BLaER1 treated with 17β-estradiol and CSF1 and Interleukin-3, amounts not matched to agents 10 nM and 100 nM (cell line): ENCODE measurements around the gene KCNMB2.

Experiments used
- H3K27ac ChIP-seq, 11 experiments: shearing (Covaris generic); formaldehyde crosslinking; 2 replicates each; pipeline ENCODE4 v1.8.1; 2022
- H3K27me3 ChIP-seq, 11 experiments: shearing (Covaris generic); formaldehyde crosslinking; 2 replicates each; pipeline ENCODE4 v1.8.1; 2022
- H3K36me3 ChIP-seq, 11 experiments: shearing (Covaris generic); formaldehyde crosslinking; 2 replicates each; pipeline ENCODE4 v1.8.1; 2022
- H3K4me1 ChIP-seq, 10 experiments: shearing (Covaris generic); formaldehyde crosslinking; 2 replicates each; pipeline ENCODE4 v1.8.1; 2022
- H3K4me2 ChIP-seq, 11 experiments: shearing (Covaris generic); formaldehyde crosslinking; 2 replicates each; pipeline ENCODE4 v1.8.1; 2022
- H3K4me3 ChIP-seq, 10 experiments: shearing (Covaris generic); formaldehyde crosslinking; 2 replicates each; pipeline ENCODE4 v1.8.1; 2022
- H3K9ac ChIP-seq, 11 experiments: shearing (Covaris generic); formaldehyde crosslinking; 2 replicates each; pipeline ENCODE4 v1.8.1; 2022
- H3K9me3 ChIP-seq, 11 experiments: shearing (Covaris generic); formaldehyde crosslinking; replicated peaks in 1 of 11; 2 replicates each; pipeline ENCODE4 v1.8.1; 2022
- H4K20me1 ChIP-seq, 11 experiments: shearing (Covaris generic); formaldehyde crosslinking; 2 replicates each; pipeline ENCODE4 v1.8.1; 2022
- Cebpa-rat ChIP-seq, 11 experiments: shearing (Covaris generic); IDR thresholded peaks; 2 replicates each; pipeline ENCODE4 v1.8.1; 2022

The KCNMB2 gene

GRCh38 chr3:178624276-178624675, 88.0 kb downstream of the KCNMB2 start:
- TF ChIP-seq Cebpa-rat (IDR thresholded peaks at IDR 0.05), result no peak
- no peak overlapping the region for H3K4me2 ChIP-seq
- no peaks in the 10 kb centered on the region for H4K20me1 ChIP-seq
- no peaks in the 10 kb centered on the region for H3K27me3 ChIP-seq
- H3K4me3 ChIP-seq, result no peak overlapping the region
- no peaks in the 10 kb centered on the region for H3K36me3 ChIP-seq
- no peak overlapping the region for H3K9ac ChIP-seq
- peaks cover 0 to 4% (median 0%) of the 10 kb centered on the region in 11 experiments; a peak in 1 of 22 replicates for H3K9me3 ChIP-seq
- no peak overlapping the region for H3K27ac ChIP-seq
- no peaks in the 10 kb centered on the region for H3K4me1 ChIP-seq

- no peak for TF ChIP-seq Cebpa-rat (IDR thresholded peaks at IDR 0.05)
Observed at GRCh38 chr3:178625053-178625600, 88.9 kb downstream of the KCNMB2 start.

DNA sequence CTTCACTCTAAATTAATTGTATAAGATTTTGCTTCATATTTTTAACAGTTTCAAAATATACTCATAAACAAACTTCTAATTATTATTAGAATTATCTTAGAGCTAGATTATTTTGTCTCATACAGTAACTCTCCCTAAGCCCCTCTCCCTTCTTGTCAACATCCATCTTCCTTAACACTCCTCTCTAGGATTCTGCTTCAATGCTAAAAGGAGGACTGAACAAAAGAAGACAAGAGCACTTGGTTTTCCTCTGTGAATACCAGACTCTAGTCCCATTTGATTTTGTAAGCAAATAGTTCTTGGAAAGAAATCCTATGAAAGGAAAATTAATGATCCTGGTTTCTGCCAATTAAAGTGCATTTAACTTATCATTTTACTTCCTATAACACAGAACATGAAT, 91.8 kb downstream of the KCNMB2 start:
- no peaks in the 10 kb centered on the region for H4K20me1 ChIP-seq
- no peak for TF ChIP-seq Cebpa-rat (IDR thresholded peaks at IDR 0.05)
- H3K27me3 ChIP-seq, result no peaks in the 10 kb centered on the region
- peaks cover 2 to 23% (median 4%) of the 10 kb centered on the region in 11 experiments; a peak in 19 of 22 replicates for H3K9me3 ChIP-seq
- H3K4me2 ChIP-seq, result no peak overlapping the region
- no peaks in the 10 kb centered on the region for H3K36me3 ChIP-seq
- H3K9ac ChIP-seq, result no peak overlapping the region
- no peaks in the 10 kb centered on the region for H3K4me1 ChIP-seq
- H3K4me3 ChIP-seq, result no peak overlapping the region
- no peak overlapping the region for H3K27ac ChIP-seq

More at GRCh38 chr3:178625053-178625600, 88.9 kb downstream of the KCNMB2 start:
- H3K4me1 ChIP-seq, result no peaks in the 10 kb centered on the region
- no peaks in the 10 kb centered on the region for H4K20me1 ChIP-seq
- H3K27ac ChIP-seq, result no peak overlapping the region
- H3K36me3 ChIP-seq, result no peaks in the 10 kb centered on the region
- peaks cover 0 to 4% (median 0%) of the 10 kb centered on the region in 11 experiments; a peak in 1 of 22 replicates for H3K9me3 ChIP-seq
- H3K4me3 ChIP-seq, result no peak overlapping the region
- no peaks in the 10 kb centered on the region for H3K27me3 ChIP-seq
- H3K4me2 ChIP-seq, result no peak overlapping the region
- H3K9ac ChIP-seq, result no peak overlapping the region

GRCh38 chr3:178629430-178630178, 93.4 kb downstream of the KCNMB2 start:
- Histone ChIP-seq H3K4me2 (no peak overlapping the region), H3K9me3 (peaks cover 9 to 39% (median 15%) of the 10 kb centered on the region in 11 experiments; a peak in 21 of 22 replicates), H3K9ac (no peak overlapping the region), H3K4me3 (no peak overlapping the region), H3K4me1 (no peaks in the 10 kb centered on the region), H3K27ac (no peak overlapping the region), H4K20me1 (no peaks in the 10 kb centered on the region), H3K36me3 (no peaks in the 10 kb centered on the region), H3K27me3 (no peaks in the 10 kb centered on the region)
- no peak for TF ChIP-seq Cebpa-rat (IDR thresholded peaks at IDR 0.05)

DNA sequence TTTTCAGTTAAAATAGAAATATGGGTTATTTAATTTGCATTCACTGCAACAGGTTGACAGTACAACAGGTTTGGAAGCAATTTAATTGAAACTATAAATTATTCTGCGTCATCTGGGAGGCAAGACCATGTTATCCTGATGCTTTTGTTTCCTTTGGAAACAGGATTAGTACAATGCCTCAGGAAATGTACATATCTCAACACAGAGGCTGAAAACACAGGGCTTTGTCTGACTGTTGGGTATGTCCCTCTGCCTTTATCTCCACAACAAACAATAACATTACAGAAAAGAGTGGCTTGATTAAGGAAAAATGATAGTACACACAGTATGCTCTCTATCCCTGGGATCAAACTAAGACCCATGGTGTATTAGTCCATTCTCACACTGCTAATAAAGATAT, 95.7 kb downstream of the KCNMB2 start:
- Histone ChIP-seq H3K27me3 (no peaks in the 10 kb centered on the region), H3K4me1 (no peaks in the 10 kb centered on the region), H3K4me2 (no peak overlapping the region), H3K9me3 (peaks cover 9 to 38% (median 15%) of the 10 kb centered on the region in 11 experiments; a peak in 21 of 22 replicates), H3K4me3 (no peak overlapping the region), H3K9ac (no peak overlapping the region), H4K20me1 (no peaks in the 10 kb centered on the region), H3K27ac (no peak overlapping the region), H3K36me3 (no peaks in the 10 kb centered on the region)
- no peak for TF ChIP-seq Cebpa-rat (IDR thresholded peaks at IDR 0.05)

- Histone ChIP-seq H3K4me1 (no peaks in the 10 kb centered on the region), H4K20me1 (no peaks in the 10 kb centered on the region), H3K4me3 (no peak overlapping the region), H3K36me3 (no peaks in the 10 kb centered on the region), H3K9me3 (peaks cover 9 to 41% (median 15%) of the 10 kb centered on the region in 11 experiments; a peak in 21 of 22 replicates), H3K9ac (no peak overlapping the region), H3K27ac (no peak overlapping the region), H3K27me3 (no peaks in the 10 kb centered on the region), H3K4me2 (no peak overlapping the region)
- no peak for TF ChIP-seq Cebpa-rat (IDR thresholded peaks at IDR 0.05)
Observed at GRCh38 chr3:178634975-178635374, 98.7 kb downstream of the KCNMB2 start.

DNA sequence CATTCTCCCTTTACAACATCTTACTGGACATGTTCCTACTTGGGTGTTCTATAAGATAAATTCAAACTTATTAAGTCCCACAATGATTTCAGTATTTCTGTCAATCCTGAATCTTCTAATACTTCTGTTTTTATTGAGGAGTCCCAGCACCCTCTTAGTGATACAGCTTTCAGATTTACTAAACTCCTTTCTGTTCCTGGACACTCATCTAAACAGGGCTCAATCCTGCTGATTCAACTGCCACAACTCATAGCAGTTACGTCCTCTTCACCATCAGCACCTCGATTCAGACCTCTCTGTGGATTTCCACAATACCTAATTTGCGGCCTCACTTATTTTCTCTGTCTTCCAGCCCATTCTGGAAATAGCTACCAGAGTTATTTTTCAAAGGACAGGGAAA, 101.6 kb downstream of the KCNMB2 start:
- Histone ChIP-seq H3K9me3 (peaks cover 8 to 29% (median 14%) of the 10 kb centered on the region in 11 experiments; a peak in 21 of 22 replicates), H3K27ac (no peak overlapping the region), H3K4me1 (no peaks in the 10 kb centered on the region), H3K4me3 (no peak overlapping the region), H3K4me2 (no peak overlapping the region), H3K9ac (no peak overlapping the region), H4K20me1 (no peaks in the 10 kb centered on the region), H3K36me3 (no peaks in the 10 kb centered on the region), H3K27me3 (no peaks in the 10 kb centered on the region)
- TF ChIP-seq Cebpa-rat (IDR thresholded peaks at IDR 0.05), result no peak

DNA sequence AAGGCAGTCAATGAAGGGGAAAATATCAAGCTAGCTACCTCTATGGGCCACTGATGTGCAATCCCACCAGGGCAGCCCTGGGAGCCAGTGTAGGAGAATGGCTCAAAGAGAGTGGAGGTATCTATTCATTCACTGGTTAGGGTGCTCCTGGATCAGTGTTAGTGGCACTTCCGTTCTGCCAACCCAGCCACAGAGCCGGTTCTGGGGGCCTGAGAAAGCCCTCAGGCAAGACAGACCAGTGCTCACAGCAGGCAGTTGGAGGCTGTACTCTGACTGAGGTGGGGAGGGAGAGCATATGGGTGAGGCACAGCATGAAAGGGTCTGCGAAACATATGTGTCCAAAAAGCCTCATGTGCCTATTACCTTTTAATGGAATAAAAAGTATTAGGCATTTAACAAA, 109.3 kb downstream of the KCNMB2 start:
- Histone ChIP-seq H3K27me3 (no peaks in the 10 kb centered on the region), H3K4me1 (no peaks in the 10 kb centered on the region), H3K36me3 (no peaks in the 10 kb centered on the region), H3K27ac (no peak overlapping the region), H3K4me3 (no peak overlapping the region), H3K9ac (no peak overlapping the region), H4K20me1 (no peaks in the 10 kb centered on the region), H3K9me3 (no peaks in the 10 kb centered on the region; a peak in 1 of 22 replicates), H3K4me2 (no peak overlapping the region)
- no peak for TF ChIP-seq Cebpa-rat (IDR thresholded peaks at IDR 0.05)

DNA sequence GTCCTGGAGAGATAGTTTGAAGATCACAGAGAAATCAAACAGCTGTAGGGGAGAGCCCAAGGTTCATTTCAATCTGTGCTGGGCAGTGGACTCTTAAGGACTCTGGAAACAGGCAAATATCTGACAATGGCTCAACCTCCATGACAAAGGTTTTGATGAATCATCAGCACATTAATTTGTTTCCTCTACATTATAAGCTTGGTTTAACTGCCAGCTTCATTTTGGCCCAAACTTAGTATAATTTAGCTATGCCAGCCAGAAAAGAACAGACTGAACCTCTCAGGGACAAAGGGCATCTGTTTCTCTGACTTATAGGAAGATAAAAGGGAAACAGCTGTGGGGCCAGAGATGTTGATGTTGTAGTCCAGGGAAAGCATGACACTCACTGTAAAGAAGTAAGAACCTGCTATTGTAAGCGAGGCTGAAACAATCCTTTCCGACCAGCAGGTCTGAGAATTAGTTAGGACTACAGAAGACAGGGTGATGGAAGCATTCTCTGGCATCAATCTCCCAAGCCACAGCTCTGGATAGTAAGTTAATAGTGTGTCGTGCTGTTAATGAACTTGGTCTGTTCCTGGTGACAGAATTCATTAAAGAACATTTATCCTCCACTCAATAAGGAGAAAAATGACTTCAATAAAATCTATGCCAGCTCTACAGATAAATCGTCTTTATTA, 110.1 kb downstream of the KCNMB2 start:
- H3K4me2 ChIP-seq, result no peak overlapping the region
- no peak overlapping the region for H3K9ac ChIP-seq
- H3K4me1 ChIP-seq, result no peaks in the 10 kb centered on the region
- no peak for TF ChIP-seq Cebpa-rat (IDR thresholded peaks at IDR 0.05)
- H3K36me3 ChIP-seq, result no peaks in the 10 kb centered on the region
- no peaks in the 10 kb centered on the region for H3K27me3 ChIP-seq
- no peak overlapping the region for H3K27ac ChIP-seq
- no peak overlapping the region for H3K4me3 ChIP-seq
- H3K9me3 ChIP-seq, result peaks cover 0 to 6% (median 0%) of the 10 kb centered on the region in 11 experiments; a peak in 4 of 22 replicates
- H4K20me1 ChIP-seq, result no peaks in the 10 kb centered on the region
